Activated T-cell treated with anti-CD3 and anti-CD28 coated beads for 48 hours (primary cell): Measurements from ENCODE around the gene MN1.

Experiments
- DNase-seq: peaks from one replicate; pipeline ENCODE4 v3.0.0-alpha.2; 2020; ENCODE audit warnings: low read depth

MN1 gene

GRCh38 chr22:27825174-27825573 lies 23.6 kb upstream of the MN1 start:
- DNase-seq: peak; percentile 15

- DNase-seq: no peak
Observed at GRCh38 chr22:27823221-27823620, 21.7 kb upstream of the MN1 start.

- DNase-seq: no peak
Observed at GRCh38 chr22:27820896-27821866, 19.6 kb upstream of the MN1 start.

- no peak for DNase-seq
Observed at GRCh38 chr22:27816552-27816951, 15.0 kb upstream of the MN1 start.

- DNase-seq: no peak
Observed at GRCh38 chr22:27815826-27816530, 14.4 kb upstream of the MN1 start.

- DNase-seq: no peak
Observed at GRCh38 chr22:27814993-27815392, 13.4 kb upstream of the MN1 start.

- DNase-seq: no peak
Observed at GRCh38 chr22:27811778-27812177, 10.2 kb upstream of the MN1 start.

GRCh38 chr22:27810609-27811151 lies 9.1 kb upstream of the MN1 start:
- DNase-seq: no peak

GRCh38 chr22:27809700-27810608 lies 8.4 kb upstream of the MN1 start:
- no peak for DNase-seq

- DNase-seq: no peak
Observed at GRCh38 chr22:27809226-27809603, 7.7 kb upstream of the MN1 start.

GRCh38 chr22:27808451-27809225 lies 7.1 kb upstream of the MN1 start:
- no peak for DNase-seq

GRCh38 chr22:27805841-27806240 lies 4.3 kb upstream of the MN1 start:
- no peak for DNase-seq

GRCh38 chr22:27804470-27805297 lies 3.1 kb upstream of the MN1 start:
- DNase-seq: peak; percentile 31

- no peak for DNase-seq
Observed at GRCh38 chr22:27803841-27804415, 2.4 kb upstream of the MN1 start.

GRCh38 chr22:27802346-27803073 lies 954 bp upstream of the MN1 start:
- no peak for DNase-seq

GRCh38 chr22:27801202-27801615 lies 347 bp downstream of the MN1 start:
- peak; percentile 24 for DNase-seq

- DNase-seq: no peak
Observed at GRCh38 chr22:27800250-27801201, 1.0 kb downstream of the MN1 start.

GRCh38 chr22:27799827-27800249 lies 1.7 kb downstream of the MN1 start:
- no peak for DNase-seq
